NCI-H510A (cell line): Measurements from ENCODE around the gene CLEC1B.
"Not testable (repeated sequence)": the region's sequence is repeated elsewhere in the genome, so short reads cannot be mapped to it uniquely, and the experiment has no call there.

Experiments
- DNase-seq: peaks from one replicate; lab custom pipeline; 2025; lab: John Stamatoyannopoulos, UW

CLEC1B gene

GRCh38 chr12:9974731-9975130 lies 24.2 kb downstream of the CLEC1B start:
- not testable (repeated sequence) for DNase-seq

- no peak for DNase-seq
Measured at GRCh38 chr12:9973949-9974348, 25.0 kb downstream of the CLEC1B start.

GRCh38 chr12:9971181-9971580 lies 27.7 kb downstream of the CLEC1B start, which contains the start of gene CLEC12A:
Gene CLEC12A (plus strand): TSS chr12:9971409. CDS start chr12:9971597, 188 bp downstream.
- no peak for DNase-seq

GRCh38 chr12:9969673-9970072 lies 29.2 kb downstream of the CLEC1B start:
- peak; percentile 45 for DNase-seq

GRCh38 chr12:9961901-9962300 lies 37.0 kb downstream of the CLEC1B start:
- DNase-seq, result no peak

- no peak for DNase-seq
Measured at GRCh38 chr12:9961106-9961505, 37.8 kb downstream of the CLEC1B start.

- no peak for DNase-seq
Measured at GRCh38 chr12:9960590-9960989, 38.3 kb downstream of the CLEC1B start.

GRCh38 chr12:9957834-9958233 lies 41.1 kb downstream of the CLEC1B start:
- no peak for DNase-seq

GRCh38 chr12:9952954-9953729 lies 45.8 kb downstream of the CLEC1B start:
- DNase-seq, result not testable (repeated sequence)

GRCh38 chr12:9951026-9951675 lies 47.8 kb downstream of the CLEC1B start:
- no peak for DNase-seq

GRCh38 chr12:9948606-9949296 lies 50.2 kb downstream of the CLEC1B start:
- DNase-seq, result no peak

GRCh38 chr12:9947674-9948073 lies 51.2 kb downstream of the CLEC1B start:
- DNase-seq, result no peak

GRCh38 chr12:9944391-9944790 lies 54.5 kb downstream of the CLEC1B start:
- no peak for DNase-seq

GRCh38 chr12:9943240-9943639 lies 55.7 kb downstream of the CLEC1B start:
- DNase-seq, result peak; percentile 49
